Measurements from ENCODE around the gene MTHFD2L.

The MTHFD2L gene

GRCh38 chr4:74237425-74237966 is 79.6 kb downstream of the MTHFD2L start:
- no peak for DNase-seq (ENCODE audit: low read depth in 2 of 2, low spot score in 1 of 2)

DNA sequence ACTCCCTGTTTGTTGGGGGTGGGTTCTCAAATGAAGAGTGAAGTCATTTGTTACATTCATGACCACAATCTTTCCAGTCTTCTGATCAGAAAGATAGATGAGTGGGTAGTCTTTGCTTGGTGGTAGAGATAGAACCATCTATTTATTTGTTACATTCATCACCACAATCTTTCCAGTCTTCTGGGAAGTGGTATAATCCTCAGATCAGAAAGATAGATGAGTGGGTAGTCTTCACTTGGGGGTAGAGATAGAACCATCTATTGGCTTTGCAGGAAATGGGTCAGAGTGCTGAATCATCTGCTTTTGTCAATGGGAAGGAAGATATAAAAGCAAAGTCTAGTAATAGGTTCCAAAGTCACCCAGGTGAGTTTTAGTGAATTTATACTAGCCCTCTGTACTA is 86.1 kb downstream of the MTHFD2L start:
- no peak for DNase-seq (ENCODE audit: low read depth in 2 of 2, low spot score in 1 of 2)

DNA sequence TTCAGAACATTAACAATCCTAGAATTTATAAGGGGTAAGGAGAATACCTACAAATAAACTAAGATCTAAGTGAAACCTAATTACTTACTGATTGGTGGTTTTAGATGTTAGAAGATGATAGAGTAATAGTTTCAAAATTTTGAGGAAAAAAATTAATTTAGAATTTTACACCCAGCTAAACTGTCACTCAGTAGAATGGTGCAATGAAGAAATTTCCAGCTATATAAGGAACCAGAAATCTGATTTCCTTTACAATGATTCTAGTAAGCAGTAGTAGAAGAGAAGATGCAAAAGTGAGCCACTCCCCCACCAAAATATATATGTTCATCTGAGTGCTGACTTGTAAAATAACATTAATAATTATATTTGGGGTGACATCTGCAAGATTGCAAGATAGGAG is 95.0 kb downstream of the MTHFD2L start:
- DNase-seq (ENCODE audit: low read depth in 2 of 2, low spot score in 1 of 2): no peak

- no peak for DNase-seq (ENCODE audit: low read depth in 2 of 2, low spot score in 1 of 2)
Observed at GRCh38 chr4:74254386-74254785, 96.5 kb downstream of the MTHFD2L start.

DNA sequence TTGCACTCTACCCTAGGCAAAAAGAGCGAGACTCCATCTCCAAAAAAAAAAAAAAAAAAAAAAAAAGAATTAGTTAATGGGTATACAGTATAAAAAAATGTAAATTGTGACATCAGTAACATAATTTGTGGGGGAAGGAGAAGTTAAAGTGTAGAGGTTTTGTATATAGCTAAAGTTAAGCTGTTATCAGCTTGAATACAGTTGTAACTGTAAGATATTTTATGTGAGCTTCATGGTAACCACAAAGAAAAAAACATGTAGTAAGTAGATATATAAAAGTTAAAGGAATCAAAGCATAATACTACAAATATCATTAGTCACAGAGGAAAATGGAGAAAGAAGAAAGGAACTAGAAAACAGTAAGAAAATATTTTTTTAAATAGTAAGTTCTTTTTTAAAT is 97.2 kb downstream of the MTHFD2L start:
- no peak for DNase-seq (ENCODE audit: low read depth in 2 of 2, low spot score in 1 of 2)

GRCh38 chr4:74258963-74259362 is 101.0 kb downstream of the MTHFD2L start:
- DNase-seq (ENCODE audit: low read depth in 2 of 2, low spot score in 1 of 2): no peak

DNA sequence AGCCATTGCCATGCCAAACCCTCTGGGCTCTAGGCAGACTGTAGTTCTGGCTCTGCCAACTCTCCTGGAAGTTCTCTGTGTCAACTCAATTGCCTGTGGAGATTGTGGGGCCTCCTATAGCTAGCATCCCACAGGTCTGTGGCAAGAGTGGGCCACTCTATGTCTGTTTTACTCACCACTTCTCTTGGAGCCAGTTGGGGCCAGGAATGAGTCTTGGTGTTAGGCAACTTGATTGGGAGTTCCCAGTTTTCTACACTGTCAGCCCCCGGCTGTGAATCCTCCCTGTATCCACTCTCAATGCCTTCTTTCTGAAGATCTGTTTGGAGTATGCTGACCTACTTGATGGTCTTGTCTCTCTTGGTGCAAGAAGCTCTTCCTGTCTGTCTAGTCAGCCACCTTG is 102.1 kb downstream of the MTHFD2L start:
- no peak for DNase-seq (ENCODE audit: low read depth in 2 of 2, low spot score in 1 of 2)

DNA sequence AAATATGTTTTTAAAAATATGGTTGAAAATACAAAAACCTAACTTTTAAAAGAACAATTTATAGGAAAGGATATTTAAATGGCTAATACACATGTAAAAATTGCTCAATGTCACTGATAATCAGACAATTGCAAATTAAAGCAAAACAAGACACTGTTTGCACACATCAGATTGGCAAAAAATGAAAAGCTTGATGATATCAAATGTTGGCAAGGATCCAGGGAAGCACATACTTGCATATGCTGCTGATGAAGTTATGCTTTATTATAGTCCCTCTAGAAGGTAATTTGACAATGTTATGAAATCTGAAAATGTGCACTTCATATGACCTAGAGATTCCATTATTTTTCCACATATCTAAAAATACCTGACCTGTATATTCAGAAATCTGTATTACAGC is 104.6 kb downstream of the MTHFD2L start:
- no peak for DNase-seq (ENCODE audit: low read depth in 2 of 2, low spot score in 1 of 2)

DNA sequence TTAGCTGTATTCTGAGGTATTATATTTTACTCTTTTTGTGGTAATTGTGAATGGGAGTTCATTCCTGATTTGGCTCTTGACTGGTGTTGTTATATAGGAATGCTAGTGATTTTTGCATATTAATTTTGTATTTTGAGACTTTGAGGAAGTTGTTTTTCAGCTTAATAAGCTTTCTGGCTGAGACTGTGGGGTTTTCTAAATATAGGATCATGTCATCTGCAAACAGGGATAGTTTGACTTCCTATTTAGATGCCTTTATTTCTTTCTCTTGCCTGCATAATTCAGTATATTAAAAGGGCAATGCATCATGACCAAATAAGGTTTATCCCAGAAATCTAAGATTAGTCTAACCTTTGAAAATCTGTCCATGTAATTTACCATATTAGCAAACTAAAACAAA is 105.6 kb downstream of the MTHFD2L start:
- no peak for DNase-seq (ENCODE audit: low read depth in 2 of 2, low spot score in 1 of 2)

GRCh38 chr4:74266081-74266480 is 108.2 kb downstream of the MTHFD2L start:
- no peak for DNase-seq (ENCODE audit: low read depth in 2 of 2, low spot score in 1 of 2)

DNA sequence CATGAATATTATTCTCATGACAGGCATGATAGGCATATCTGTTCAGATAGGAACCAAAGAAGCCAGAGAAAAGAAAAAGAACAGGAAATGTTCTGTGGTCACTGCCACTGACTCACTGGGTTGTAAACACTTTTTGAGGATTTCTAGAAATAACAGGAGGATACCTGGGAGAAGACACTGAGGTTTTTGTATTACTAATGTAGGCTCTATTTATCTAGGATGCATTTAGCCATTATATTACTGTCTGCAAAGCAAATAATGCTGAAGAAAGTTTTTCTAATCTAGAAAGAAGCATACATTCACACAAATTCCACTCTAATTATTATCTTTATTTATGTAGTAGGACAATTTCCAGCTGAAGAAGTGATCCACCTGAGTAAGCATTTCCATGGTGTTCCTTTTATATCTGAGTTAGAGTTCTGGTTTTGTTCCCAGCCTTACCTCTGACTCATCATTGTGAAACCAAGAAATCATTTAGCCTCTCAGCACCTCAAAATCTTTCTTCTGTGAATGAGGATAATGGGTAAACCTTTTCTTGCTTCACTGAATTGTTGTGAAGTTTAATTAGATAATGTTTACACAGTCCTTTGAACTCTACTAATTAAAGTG is 110.2 kb downstream of the MTHFD2L start:
- DNase-seq (ENCODE audit: low read depth in 2 of 2, low spot score in 1 of 2): no peak

DNA sequence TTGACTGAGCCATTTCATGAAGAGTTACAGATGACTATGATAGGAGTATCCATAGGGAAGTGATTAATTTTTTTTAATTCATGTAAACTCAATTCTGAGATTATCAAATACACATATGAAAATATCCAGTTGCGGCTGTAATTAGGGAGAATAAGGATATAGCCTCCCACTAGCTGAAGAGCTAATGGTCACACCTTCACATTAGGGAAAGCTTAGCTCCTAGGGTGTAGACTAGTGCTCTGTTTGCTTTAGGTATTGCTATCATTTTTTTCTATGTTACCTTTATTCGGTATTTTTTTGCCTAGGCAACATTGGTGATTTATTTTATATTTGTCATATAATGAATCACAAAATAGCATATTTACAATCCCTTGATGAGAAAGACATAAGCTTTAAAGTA is 110.7 kb downstream of the MTHFD2L start:
- no peak for DNase-seq (ENCODE audit: low read depth in 2 of 2, low spot score in 1 of 2)

GRCh38 chr4:74278490-74278889 is 120.6 kb downstream of the MTHFD2L start:
- no peak for DNase-seq (ENCODE audit: low read depth in 2 of 2, low spot score in 1 of 2)

DNA sequence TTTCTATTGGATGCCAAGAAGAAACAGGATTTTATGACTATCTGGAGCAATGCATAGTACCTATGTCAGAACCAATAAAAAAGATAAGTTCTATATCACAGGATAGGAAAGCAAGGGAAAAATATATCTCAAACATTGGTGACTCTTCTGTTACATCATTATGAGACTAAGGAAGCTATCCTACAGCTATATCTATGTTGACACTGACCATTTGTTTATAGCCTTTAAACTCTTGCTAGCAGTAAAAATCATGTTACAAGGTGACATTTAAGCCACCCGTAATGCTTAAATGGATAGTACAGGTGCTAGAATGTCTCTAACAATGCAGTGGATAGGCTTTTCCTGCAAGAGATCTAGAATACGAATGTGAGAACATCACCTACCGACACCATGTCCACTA is 121.8 kb downstream of the MTHFD2L start:
- no peak for DNase-seq (ENCODE audit: low read depth in 2 of 2, low spot score in 1 of 2)

- no peak for DNase-seq (ENCODE audit: low read depth in 2 of 2, low spot score in 1 of 2)
Observed at GRCh38 chr4:74282926-74283325, 125.0 kb downstream of the MTHFD2L start.

- DNase-seq (ENCODE audit: low read depth in 2 of 2, low spot score in 1 of 2): no peak
Observed at GRCh38 chr4:74283614-74284013, 125.7 kb downstream of the MTHFD2L start.

- DNase-seq (ENCODE audit: low read depth in 2 of 2, low spot score in 1 of 2): no peak
Observed at GRCh38 chr4:74284053-74284452, 126.1 kb downstream of the MTHFD2L start.

DNA sequence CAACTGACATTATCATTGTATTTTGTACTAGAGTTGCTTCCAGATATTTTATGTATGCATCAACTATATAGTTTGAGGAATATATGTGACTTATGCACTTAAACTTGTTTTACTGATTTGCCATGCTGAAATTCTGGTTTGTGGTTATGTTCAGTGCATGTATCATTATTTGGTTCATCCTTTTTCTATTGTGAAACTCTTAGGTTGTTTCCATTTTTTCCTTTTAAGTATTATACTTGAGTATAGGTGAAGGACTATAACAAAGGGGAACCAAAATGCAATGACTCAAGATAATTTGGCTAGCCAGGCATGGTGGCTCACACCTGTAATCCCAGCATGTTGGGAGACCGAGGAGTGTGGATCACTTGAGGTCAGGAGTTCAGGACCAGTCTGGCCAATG is 129.2 kb downstream of the MTHFD2L start:
- no peak for DNase-seq (ENCODE audit: low read depth in 2 of 2, low spot score in 1 of 2)

DNA sequence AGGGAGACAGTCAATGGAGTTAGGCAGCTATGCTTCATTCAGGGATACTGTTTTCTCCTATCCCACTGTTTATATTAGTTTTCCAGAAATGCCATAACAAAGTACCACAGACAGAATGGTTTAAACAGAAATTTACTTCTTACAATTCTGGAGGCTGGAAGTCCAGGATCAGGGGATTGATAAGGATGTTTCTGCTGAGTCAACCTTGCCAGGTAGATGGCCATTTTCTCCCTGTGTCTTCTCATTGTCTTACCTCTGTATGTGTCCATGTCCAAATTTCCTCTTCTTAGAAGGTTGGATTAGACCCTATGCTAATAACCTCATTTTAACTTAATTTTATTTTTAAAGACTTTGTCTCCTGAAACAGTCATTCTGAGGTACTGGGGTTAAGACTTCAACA is 129.9 kb downstream of the MTHFD2L start:
- no peak for DNase-seq (ENCODE audit: low read depth in 2 of 2, low spot score in 1 of 2)

DNA sequence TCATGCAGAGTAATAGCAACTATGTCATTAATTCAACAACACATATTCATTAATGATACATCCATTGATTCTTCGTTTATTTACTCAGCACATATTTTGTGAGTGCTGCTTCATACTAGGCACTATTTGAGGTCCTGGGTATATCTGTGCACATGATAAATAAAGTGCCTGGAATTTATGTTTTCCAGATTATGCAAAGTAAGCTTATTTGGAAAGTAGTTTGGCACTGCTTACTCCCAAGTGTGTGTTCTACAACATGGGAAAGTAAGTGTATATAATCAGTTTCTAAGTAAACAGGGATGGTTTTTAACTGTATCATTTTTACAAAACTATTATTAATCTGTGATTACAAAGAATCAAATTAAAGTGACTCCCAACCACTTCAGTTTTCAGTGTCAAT is 133.6 kb downstream of the MTHFD2L start:
- no peak for DNase-seq (ENCODE audit: low read depth in 2 of 2, low spot score in 1 of 2)

- no peak for DNase-seq (ENCODE audit: low read depth in 2 of 2, low spot score in 1 of 2)
Observed at GRCh38 chr4:74292111-74292870, 134.4 kb downstream of the MTHFD2L start.

DNA sequence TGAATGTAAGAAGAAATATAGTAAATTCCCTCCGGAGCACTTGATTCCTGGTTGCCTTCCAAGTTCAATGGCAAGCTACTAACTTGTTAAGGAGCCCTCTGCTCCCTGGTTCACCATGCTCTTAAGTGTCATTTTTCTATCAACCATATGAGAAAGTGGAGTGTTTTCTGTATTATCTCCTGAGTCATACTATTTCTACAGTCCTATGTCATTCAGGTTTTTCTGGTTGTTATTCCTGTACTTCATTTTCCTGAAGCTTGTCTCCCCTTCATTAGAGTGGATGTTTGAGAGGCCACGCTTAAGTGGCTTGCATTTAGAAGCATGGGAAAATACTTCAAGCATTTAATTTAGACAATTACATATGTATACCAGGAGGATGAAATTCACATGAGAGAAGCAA is 135.6 kb downstream of the MTHFD2L start:
- DNase-seq (ENCODE audit: low read depth in 2 of 2, low spot score in 1 of 2): no peak

DNA sequence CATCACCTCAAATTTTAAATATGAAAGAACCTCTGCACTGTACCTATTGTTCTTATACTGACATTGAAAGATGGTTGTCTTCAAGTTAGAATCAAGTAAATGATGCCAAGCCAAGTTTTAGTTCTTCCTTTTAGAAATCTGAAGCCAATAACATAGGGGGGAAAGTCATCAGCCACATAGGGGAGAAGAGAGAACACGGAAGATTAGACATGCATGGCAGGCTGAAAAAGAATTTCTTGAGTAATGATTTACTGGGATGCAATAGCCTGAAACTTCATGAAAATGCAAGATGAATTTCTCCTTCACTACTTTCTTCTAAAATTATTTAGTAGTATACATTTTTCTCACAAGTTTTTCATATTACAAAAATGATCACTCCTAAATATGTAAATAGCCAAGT is 136.8 kb downstream of the MTHFD2L start:
- no peak for DNase-seq (ENCODE audit: low read depth in 2 of 2, low spot score in 1 of 2)
